Globus pallidus (tissue), 1 donor: ENCODE data around the gene SKA3.
"Not testable (repeated sequence)": the region's sequence is repeated elsewhere in the genome, so short reads cannot be mapped to it uniquely, and the experiment has no call there.

Experiments used
- DNase-seq: peaks from one replicate; pipeline ENCODE4 v3.0.0-alpha.2; 2015; ENCODE audit warnings: low spot score

Gene SKA3

GRCh38 chr13:21176215-21176981 is at the start of gene SKA3, which contains the start of gene MRPL57:
TSS of gene SKA3 (minus strand) at chr13:21176552. CDS start at chr13:21176477, 75 bp downstream.
TSS of gene MRPL57 (plus strand) at chr13:21176658. CDS start at chr13:21176917, 259 bp downstream.
- peak; percentile 85 for DNase-seq

GRCh38 chr13:21225082-21225481 is 48.7 kb upstream of the SKA3 start:
- DNase-seq = no peak

- no peak for DNase-seq
Observed at GRCh38 chr13:21221268-21221667, 44.9 kb upstream of the SKA3 start.

- DNase-seq = not testable (repeated sequence)
Observed at GRCh38 chr13:21219716-21220115, 43.4 kb upstream of the SKA3 start.

GRCh38 chr13:21219036-21219381 is 42.7 kb upstream of the SKA3 start:
- DNase-seq = no peak

- DNase-seq = no peak
Observed at GRCh38 chr13:21218351-21219035, 42.1 kb upstream of the SKA3 start.

- DNase-seq = no peak
Observed at GRCh38 chr13:21216332-21216731, 40.0 kb upstream of the SKA3 start.

GRCh38 chr13:21215419-21215818 is 39.1 kb upstream of the SKA3 start:
- DNase-seq = not testable (repeated sequence)

- no peak for DNase-seq
Observed at GRCh38 chr13:21212138-21212775, 35.9 kb upstream of the SKA3 start.

- DNase-seq = no peak
Observed at GRCh38 chr13:21208652-21209154, 32.4 kb upstream of the SKA3 start.

GRCh38 chr13:21202767-21203531 is 26.6 kb upstream of the SKA3 start:
- no peak for DNase-seq

- DNase-seq = not testable (repeated sequence)
Observed at GRCh38 chr13:21201456-21202190, 25.3 kb upstream of the SKA3 start.

- DNase-seq = not testable (repeated sequence)
Observed at GRCh38 chr13:21198391-21198790, 22.0 kb upstream of the SKA3 start.

GRCh38 chr13:21197606-21198225 is 21.4 kb upstream of the SKA3 start:
- not testable (repeated sequence) for DNase-seq

GRCh38 chr13:21194756-21195155 is 18.4 kb upstream of the SKA3 start:
- DNase-seq = not testable (repeated sequence)

- DNase-seq = not testable (repeated sequence)
Observed at GRCh38 chr13:21186410-21186809, 10.1 kb upstream of the SKA3 start.

GRCh38 chr13:21181671-21182070 is 5.3 kb upstream of the SKA3 start:
- DNase-seq = no peak

GRCh38 chr13:21176982-21177284 is 581 bp upstream of the SKA3 start:
- no peak for DNase-seq

GRCh38 chr13:21175656-21176214 is 617 bp downstream of the SKA3 start:
- peak; percentile 1 for DNase-seq

GRCh38 chr13:21173767-21174166 is 2.6 kb downstream of the SKA3 start:
- not testable (repeated sequence) for DNase-seq

- DNase-seq = no peak
Observed at GRCh38 chr13:21171420-21171819, 4.9 kb downstream of the SKA3 start.
